Upper lobe of left lung (tissue), 4 donors: ENCODE measurements around the gene ATP2C1.

Experiments
- POLR2A ChIP-seq, 4 donors: fragments of 450-650 bp; IDR thresholded peaks; one replicate each; pipeline ENCODE4 v1.5.1; 2016 to 2017; ENCODE audit warnings: antibody characterized with exemption in 4 of 4, mild to moderate bottlenecking in 2 of 4
- POLR2AphosphoS5 ChIP-seq, 2 donors: sonication (generic); formaldehyde crosslinking; IDR thresholded peaks; one replicate each; pipeline ENCODE4 v1.5.1; 2017; ENCODE audit warnings: antibody characterized with exemption in 2 of 2

DNA sequence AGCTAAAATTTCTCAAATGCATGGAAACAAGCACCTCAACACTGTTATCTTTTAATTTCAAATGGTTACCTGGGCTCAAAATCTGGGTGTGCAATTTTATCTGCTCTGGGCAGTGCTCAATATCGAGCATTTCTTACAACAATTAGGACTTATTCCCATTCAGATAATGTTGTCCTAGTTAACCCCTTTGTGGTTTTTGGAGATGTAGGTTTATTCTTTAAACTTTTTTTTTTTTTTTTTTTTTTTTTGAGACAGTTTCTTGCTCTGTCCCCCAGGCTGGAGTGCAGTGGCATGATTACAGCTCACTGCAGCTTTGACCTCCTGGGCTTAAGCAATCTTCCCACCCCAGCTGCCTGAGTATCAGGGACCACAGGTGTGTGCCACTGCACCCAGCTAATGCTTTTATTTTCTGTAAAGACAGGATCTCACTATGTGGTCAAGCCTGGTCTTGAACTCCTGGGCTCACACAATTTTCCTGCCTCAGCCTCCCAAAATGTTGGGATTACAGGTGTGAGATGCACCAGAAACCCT, 4.4 kb upstream of the ATP2C1 start:
- TF ChIP-seq POLR2A (IDR thresholded peaks at IDR 0.05), result no peak
- no peak for TF ChIP-seq POLR2AphosphoS5 (IDR thresholded peaks at IDR 0.05)
